COLO829 (cell line): ENCODE data around the gene POLR1B.
"Not testable (repeated sequence)": the region's sequence is repeated elsewhere in the genome, so short reads cannot be mapped to it uniquely, and the experiment has no call there.

Experiments used
- DNase-seq: peaks from one replicate; pipeline ENCODE4 v3.0.0; 2012; ENCODE audit warnings: low spot score

The POLR1B gene

GRCh38 chr2:112542123-112542983 is at the start of gene POLR1B:
Gene POLR1B, plus strand, starts transcription at chr2:112542465. Its CDS starts 30 bp downstream, at chr2:112542495.
- DNase-seq: peak; percentile 79

- no peak for DNase-seq
These were observed 49.2 kb upstream of the POLR1B start for GRCh38 chr2:112493048-112493447.

DNA sequence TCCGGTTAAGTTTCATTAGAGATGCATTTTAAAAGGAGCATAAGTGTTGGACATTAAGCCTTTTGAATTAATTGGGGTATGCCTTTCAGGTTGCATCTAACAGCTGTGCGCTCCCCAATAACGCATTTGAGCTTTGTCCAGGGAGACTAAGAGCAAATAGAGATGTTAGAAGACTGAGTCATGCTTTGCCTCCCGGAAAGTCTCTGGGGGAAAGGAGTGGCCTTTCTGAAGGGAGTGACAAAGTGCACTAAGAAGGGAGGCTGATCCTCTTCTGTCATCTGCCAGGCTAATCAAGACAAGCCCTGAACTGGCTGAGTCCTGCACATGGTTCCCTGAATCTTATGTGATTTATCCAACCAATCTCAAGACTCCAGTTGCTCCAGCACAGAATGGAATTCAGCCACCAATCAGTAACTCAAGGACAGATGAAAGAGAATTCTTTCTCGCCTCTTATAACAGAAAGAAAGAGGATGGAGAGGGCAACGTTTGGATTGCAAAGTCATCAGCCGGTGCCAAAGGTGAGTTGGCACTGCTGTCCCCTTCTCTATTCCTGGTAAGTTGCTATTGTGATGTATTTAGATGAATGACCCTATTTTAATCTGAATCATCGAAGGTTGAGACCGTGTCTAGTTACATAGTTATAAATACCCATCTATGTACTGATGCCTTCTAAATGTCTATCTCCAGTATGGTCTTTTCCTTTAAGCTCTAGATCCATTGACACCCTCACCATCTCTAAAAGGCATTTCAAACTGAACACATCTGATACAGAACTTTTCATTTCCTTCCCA is 48.2 kb upstream of the POLR1B start:
- DNase-seq: peak; percentile 65

DNA sequence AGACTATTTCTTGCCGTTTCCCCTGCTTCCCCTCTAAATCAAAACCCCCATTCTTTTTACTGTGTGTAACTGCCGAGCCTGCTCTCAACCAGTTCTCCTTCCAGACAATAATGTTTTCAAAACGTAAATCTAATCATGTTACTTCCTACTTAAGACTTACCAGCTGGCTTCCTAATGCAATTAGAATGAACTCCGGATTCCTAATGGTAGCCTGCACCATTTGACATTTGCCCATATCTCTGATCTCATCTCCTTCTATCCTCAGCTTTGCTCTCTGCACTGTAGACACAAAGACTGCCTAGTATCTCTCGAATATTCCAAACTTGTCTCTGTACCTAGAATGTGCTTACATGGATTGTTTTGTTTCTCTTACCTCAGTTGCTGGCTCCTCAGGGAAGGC is 47.4 kb upstream of the POLR1B start:
- DNase-seq: no peak

- not testable (repeated sequence) for DNase-seq
These were observed 46.4 kb upstream of the POLR1B start for GRCh38 chr2:112495878-112496277.

DNA sequence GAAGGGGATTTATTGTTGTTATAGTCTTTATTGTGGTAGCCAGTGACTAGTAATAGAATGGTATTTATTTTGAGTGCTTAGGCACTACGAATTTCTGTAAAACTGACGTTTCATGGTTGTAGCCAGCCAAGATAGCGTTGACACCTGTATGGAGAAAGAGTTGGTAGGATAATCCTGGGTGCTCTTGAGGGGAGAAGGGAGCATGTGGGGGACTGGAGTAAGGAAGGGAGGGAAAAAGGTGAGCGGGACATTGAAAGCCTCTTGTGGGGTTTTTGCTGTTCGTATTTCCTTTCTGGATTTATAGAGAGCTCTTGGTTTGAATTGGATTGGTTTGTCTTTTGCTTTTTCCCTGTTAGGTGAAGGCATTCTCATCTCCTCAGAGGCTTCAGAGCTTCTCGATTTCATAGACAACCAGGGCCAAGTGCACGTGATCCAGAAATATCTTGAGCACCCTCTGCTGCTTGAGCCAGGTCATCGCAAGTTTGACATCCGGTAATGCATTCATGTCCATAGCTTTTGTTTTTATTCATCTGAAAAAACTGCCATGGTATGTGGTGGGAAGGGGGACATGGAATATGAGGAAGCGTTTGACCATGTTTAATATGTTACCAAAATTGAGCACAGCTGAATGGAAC is 41.3 kb upstream of the POLR1B start:
- not testable (repeated sequence) for DNase-seq

- not testable (repeated sequence) for DNase-seq
These were observed 32.8 kb upstream of the POLR1B start for GRCh38 chr2:112509239-112509998.

DNA sequence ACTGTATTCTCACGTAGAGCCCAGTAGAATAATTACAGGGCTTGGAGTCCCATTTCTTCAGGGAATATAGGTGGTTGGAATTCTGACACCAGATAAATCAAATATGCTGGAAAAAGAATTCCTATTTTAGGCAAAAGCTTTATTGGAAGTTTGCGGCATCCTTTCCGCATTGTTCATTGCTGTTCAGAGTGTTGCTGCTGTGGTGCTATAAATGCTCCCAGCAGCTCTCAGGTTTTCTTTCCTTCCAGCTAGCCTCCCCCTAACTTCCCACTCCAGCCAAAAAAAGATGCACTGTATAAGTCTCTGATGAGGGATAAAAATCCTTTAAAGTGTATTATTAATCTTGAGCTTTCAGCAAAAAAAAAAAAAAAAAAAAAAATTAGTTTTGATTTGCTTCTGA is 25.5 kb upstream of the POLR1B start:
- no peak for DNase-seq

- DNase-seq: no peak
These were observed 23.5 kb upstream of the POLR1B start for GRCh38 chr2:112518807-112519206.

GRCh38 chr2:112519506-112519905 is 22.8 kb upstream of the POLR1B start:
- no peak for DNase-seq

- DNase-seq: no peak
These were observed 22.0 kb upstream of the POLR1B start for GRCh38 chr2:112520234-112520783.

DNA sequence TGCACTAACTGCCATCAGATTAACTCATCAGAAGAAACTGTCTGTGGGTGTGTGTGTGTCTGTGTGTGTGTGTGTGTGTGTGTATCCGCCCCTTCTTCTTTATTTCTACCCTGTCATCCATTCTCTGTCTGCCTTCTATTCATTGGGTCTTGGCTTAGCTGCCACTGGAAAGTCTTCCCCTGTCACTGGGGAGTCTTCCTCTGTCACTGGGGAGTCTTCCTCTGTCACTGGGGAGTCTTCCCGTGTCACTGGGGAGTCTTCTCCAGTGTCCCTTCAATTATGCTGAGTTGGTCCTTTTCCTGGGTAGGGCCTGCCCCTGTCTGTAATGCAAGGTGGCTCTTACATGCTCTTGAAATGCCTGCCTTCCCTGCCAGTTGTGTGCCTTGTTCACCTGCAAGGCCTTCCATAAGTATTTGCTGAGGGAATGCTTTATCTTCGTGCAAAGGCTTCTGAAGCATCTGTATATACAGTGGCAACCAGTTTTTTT is 18.9 kb upstream of the POLR1B start:
- no peak for DNase-seq

- DNase-seq: not testable (repeated sequence)
These were observed 18.0 kb upstream of the POLR1B start for GRCh38 chr2:112524276-112524675.

DNA sequence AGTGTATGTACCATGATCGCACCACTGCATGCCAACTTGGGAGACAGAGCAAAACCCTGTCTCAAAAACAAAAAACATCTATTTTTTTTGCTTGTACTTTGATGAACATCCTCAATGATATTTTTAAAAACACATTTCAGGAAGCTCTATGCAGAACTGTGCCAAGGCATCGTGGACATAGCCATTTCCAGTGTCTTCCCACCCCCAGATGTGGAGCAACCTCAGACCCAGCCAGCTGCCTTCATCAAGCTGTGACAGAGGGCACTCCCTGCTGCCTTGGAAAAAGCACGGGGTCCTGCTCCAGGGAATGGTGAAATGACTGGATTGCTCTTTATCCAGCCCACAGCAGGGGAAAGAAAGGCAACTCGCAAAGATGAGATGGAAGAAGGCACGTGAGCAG is 13.7 kb upstream of the POLR1B start:
- DNase-seq: no peak

DNA sequence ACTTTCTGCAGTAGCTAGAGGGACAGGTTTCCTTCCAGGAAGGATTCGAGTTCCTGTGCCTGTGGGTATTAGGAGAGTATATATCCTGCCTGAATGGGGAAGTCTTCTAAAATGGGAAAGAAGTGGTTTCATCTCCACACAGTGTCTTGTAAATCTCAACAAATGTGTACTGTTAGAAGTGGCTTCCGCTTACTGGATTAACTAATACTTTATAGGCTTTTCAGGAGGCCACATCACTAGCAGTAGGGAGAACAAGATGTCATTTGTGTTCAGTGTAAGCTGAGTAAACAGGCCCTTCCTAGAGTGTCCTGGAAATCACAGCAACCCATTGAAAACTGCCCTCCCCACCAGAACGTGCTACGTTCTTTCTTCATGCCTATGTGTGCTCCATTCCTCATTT is 12.5 kb upstream of the POLR1B start:
- peak; percentile 81 for DNase-seq

DNA sequence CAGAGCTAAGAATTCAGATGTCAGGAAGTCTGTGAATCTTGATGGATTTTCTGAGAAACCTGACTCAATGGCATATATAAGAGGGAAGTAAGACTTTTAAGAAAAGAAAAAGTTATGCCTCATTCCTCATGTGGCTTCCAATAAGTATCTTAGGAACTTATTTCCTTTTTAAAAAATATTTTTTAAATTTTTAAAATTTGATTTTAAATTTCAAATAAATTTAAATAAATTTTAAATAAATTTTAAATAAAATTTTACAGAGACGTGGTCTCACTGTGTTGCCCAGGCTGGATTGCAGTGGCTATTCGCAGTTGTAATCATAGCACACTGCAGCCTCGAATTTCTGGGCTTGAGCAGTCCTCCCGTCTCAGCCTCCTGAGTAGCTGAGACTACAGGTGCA is 11.5 kb upstream of the POLR1B start:
- no peak for DNase-seq

DNA sequence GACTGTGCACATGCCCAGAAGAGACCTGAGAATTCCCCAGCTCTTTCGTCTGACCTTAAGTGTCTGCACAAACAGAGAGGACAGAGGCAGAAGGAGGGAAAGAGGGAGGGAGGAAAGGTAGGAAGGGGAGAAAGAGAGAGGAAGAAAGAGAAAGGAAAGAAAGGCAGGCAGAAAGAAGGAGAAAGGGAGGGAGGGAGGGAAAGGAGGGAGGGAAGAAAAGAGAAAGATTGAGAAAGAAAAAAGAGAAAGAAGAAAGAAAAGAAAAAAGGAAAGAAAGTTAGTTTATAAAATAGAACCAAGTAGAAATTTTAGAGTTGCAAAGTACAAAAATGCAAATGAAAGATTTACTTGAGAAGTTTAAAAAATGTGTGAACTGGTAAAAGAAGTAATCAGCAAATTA is 7.4 kb upstream of the POLR1B start:
- DNase-seq: no peak

- not testable (repeated sequence) for DNase-seq
These were observed 5.6 kb upstream of the POLR1B start for GRCh38 chr2:112536665-112537064.

GRCh38 chr2:112539306-112539705 is 3.0 kb upstream of the POLR1B start:
- DNase-seq: no peak

GRCh38 chr2:112540906-112541305 is 1.4 kb upstream of the POLR1B start:
- no peak for DNase-seq
